Measurements from ENCODE around the gene PRRX2.

DNA sequence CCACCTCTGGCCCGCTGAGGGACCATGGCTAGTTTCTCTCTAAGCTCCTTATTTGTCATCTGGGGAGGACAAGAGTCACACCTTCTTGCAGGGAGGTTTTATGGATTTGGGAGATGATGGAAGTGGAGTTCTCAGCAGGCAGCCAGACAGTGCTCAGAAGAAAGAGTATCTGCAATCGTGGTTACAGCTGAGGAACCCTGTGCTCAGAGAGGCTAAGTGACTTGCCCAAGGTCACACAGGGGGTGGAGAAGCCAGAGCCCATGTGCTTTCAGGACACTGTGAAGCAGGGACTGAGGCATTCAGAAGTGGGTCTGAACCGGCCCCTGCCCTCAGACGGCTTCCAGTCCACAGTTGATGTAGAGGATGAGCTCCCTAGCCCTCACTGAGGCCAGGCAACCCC lies 10.8 kb downstream of the PRRX2 start:
- TF ChIP-seq, protein P1, sequence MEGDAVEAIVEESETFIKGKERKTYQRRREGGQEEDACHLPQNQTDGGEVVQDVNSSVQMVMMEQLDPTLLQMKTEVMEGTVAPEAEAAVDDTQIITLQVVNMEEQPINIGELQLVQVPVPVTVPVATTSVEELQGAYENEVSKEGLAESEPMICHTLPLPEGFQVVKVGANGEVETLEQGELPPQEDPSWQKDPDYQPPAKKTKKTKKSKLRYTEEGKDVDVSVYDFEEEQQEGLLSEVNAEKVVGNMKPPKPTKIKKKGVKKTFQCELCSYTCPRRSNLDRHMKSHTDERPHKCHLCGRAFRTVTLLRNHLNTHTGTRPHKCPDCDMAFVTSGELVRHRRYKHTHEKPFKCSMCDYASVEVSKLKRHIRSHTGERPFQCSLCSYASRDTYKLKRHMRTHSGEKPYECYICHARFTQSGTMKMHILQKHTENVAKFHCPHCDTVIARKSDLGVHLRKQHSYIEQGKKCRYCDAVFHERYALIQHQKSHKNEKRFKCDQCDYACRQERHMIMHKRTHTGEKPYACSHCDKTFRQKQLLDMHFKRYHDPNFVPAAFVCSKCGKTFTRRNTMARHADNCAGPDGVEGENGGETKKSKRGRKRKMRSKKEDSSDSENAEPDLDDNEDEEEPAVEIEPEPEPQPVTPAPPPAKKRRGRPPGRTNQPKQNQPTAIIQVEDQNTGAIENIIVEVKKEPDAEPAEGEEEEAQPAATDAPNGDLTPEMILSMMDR (IDR thresholded peaks at IDR 0.05) = no peak
- no peak for TF ChIP-seq POLR2A (IDR thresholded peaks at IDR 0.05)
- no peak for TF ChIP-seq POLR2AphosphoS5 (IDR thresholded peaks at IDR 0.05; ENCODE audit: insufficient read depth in 1 of 2, low read depth in 1 of 2)
